Gastroesophageal sphincter (tissue), 4 donors: ENCODE results near the gene RIPOR2. TPM values are rescaled to one million over a fixed set of nuclear protein-coding genes. Genes with fewer than 3 reads are reported as not detected.
"Not testable (repeated sequence)": the region's sequence is repeated elsewhere in the genome, so short reads cannot be mapped to it uniquely, and the experiment has no call there.

Experiments used
- ATAC-seq: fragments of 150-250 bp; one replicate; pipeline ENCODE4 v1.9.1; 2016; ENCODE audit warnings: mild to moderate bottlenecking, moderate library complexity
- H3K27ac ChIP-seq, 4 donors: fragments of 200-600 bp; sonication (generic) in 3 of 4; 1 replicate in 3 of 4; 2 replicates in 1 of 4; pipeline ENCODE4 v1.5.1; 2016 to 2019
- H3K27me3 ChIP-seq: fragments of 200-600 bp; sonication (generic); one replicate; pipeline ENCODE4 v1.5.1; 2019
- H3K36me3 ChIP-seq, 2 donors: fragments of 200-600 bp; sonication (generic); one replicate each; pipeline ENCODE4 v1.5.1; 2019; ENCODE audit warnings: control low read depth in 1 of 2
- H3K4me1 ChIP-seq, 3 donors: fragments of 200-600 bp; sonication (generic); 1 replicate in 2 of 3; 2 replicates in 1 of 3; pipeline ENCODE4 v1.5.1; 2016 to 2019; ENCODE audit warnings: control low read depth in 2 of 3
- H3K4me3 ChIP-seq, 2 donors: fragments of 200-600 bp; sonication (generic); one replicate each; pipeline ENCODE4 v1.5.1; 2019; ENCODE audit warnings: mild to moderate bottlenecking in 1 of 2, moderate library complexity in 1 of 2
- H3K9me3 ChIP-seq, 3 donors: fragments of 200-600 bp; sonication (generic); one replicate each; pipeline ENCODE4 v1.5.1; 2017 to 2019; ENCODE audit warnings: control low read depth in 2 of 3
- CTCF ChIP-seq, 4 experiments: fragments of 200-600 bp in 2 of 4; fragments of 450-650 bp in 2 of 4; sonication (generic) in 1 of 4; IDR thresholded peaks; one replicate each; pipeline ENCODE4 v1.5.1; 2017 to 2019; ENCODE audit warnings: antibody characterized with exemption in 4 of 4, mild to moderate bottlenecking in 2 of 4, moderate library complexity in 2 of 4
- EP300 ChIP-seq: sonication (generic); formaldehyde crosslinking; IDR thresholded peaks from one replicate; pipeline ENCODE4 v1.6.1; 2017; ENCODE audit warnings: antibody characterized with exemption, mild to moderate bottlenecking
- POLR2A ChIP-seq, 2 donors: fragments of 450-650 bp; IDR thresholded peaks; one replicate each; pipeline ENCODE4 v1.6.1; 2017; ENCODE audit warnings: antibody characterized with exemption in 2 of 2, mild to moderate bottlenecking in 2 of 2, moderate library complexity in 1 of 2
- POLR2AphosphoS5 ChIP-seq: sonication (generic); formaldehyde crosslinking; IDR thresholded peaks from one replicate; pipeline ENCODE4 v1.6.1; 2017; ENCODE audit warnings: antibody characterized with exemption
- WGBS, 2 donors: methylation state at CpG; one replicate each; pipeline ENCODE4 v1.1.5; 2018; ENCODE audit warnings: low coverage in 1 of 2; 5-methylcytosine and 5-hydroxymethylcytosine counted together
- total RNA-seq, 4 donors: library from RNA; depleted of rRNA; stranded (reverse); fragments of >200 nt; gene quantifications; one replicate each; pipeline ENCODE4 v1.1.0, GENCODE V29; 2016

The RIPOR2 gene
- total RNA-seq, 4 donors from 2014 or later, result 1.7 to 14.9 (median 4.2) TPM

- Histone ChIP-seq H3K4me1 (no peaks in the 10 kb centered on the region), H3K9me3 (peaks cover 0 to 5% (median 0%) of the 10 kb centered on the region in 3 donors), H3K27me3 (no peaks in the 10 kb centered on the region), H3K4me3 (no peak overlapping the region), H3K36me3 (no peaks in the 10 kb centered on the region), H3K27ac (no peak overlapping the region)
- TF ChIP-seq CTCF (IDR thresholded peaks at IDR 0.05) (no peak), POLR2A (IDR thresholded peaks at IDR 0.05) (no peak), EP300 (no peak), POLR2AphosphoS5 (no peak)
- WGBS, 2 donors, result 43 to 75% methylated on average over 1 to 3 of the region's 3 CpGs
- no peak for ATAC-seq
Observed at GRCh38 chr6:24882295-24882694, 53.5 kb downstream of the RIPOR2 start.

- TF ChIP-seq CTCF (IDR thresholded peaks at IDR 0.05), result no peak
- TF ChIP-seq POLR2A (IDR thresholded peaks at IDR 0.05), result no peak
- TF ChIP-seq POLR2AphosphoS5, result no peak
- TF ChIP-seq EP300, result no peak
- Histone ChIP-seq H3K9me3 (peaks cover 0 to 11% (median 0%) of the 10 kb centered on the region in 3 donors), H3K27me3 (no peaks in the 10 kb centered on the region), H3K27ac (no peak overlapping the region), H3K4me3 (no peak overlapping the region), H3K36me3 (no peaks in the 10 kb centered on the region), H3K4me1 (no peaks in the 10 kb centered on the region)
- no peak for ATAC-seq
- WGBS, 2 donors, result 86 to 100% methylated on average over 2 to 3 of the region's 3 CpGs
Observed at GRCh38 chr6:24881376-24881775, 54.4 kb downstream of the RIPOR2 start.

- TF ChIP-seq POLR2A (IDR thresholded peaks at IDR 0.05) (no peak), CTCF (IDR thresholded peaks at IDR 0.05) (no peak), POLR2AphosphoS5 (no peak), EP300 (no peak)
- H3K4me1 ChIP-seq, result no peaks in the 10 kb centered on the region
- no peaks in the 10 kb centered on the region for H3K27me3 ChIP-seq
- no peak overlapping the region for H3K27ac ChIP-seq
- H3K36me3 ChIP-seq, result no peaks in the 10 kb centered on the region
- ATAC-seq, result no peak
- no peak overlapping the region for H3K4me3 ChIP-seq
- peaks cover 0 to 11% (median 0%) of the 10 kb centered on the region in 3 donors for H3K9me3 ChIP-seq
Observed at GRCh38 chr6:24880451-24880850, 55.3 kb downstream of the RIPOR2 start.

- TF ChIP-seq EP300 (no peak), POLR2A (IDR thresholded peaks at IDR 0.05) (no peak), CTCF (IDR thresholded peaks at IDR 0.05) (no peak), POLR2AphosphoS5 (no peak)
- no peak overlapping the region for H3K27ac ChIP-seq
- no peaks in the 10 kb centered on the region for H3K4me1 ChIP-seq
- peaks cover 0 to 11% (median 0%) of the 10 kb centered on the region in 3 donors for H3K9me3 ChIP-seq
- H3K4me3 ChIP-seq, result no peak overlapping the region
- 100% methylated on average over 3 of the region's 3 CpGs for WGBS, 2 donors
- no peak for ATAC-seq
- no peaks in the 10 kb centered on the region for H3K27me3 ChIP-seq
- no peaks in the 10 kb centered on the region for H3K36me3 ChIP-seq
Observed at GRCh38 chr6:24879351-24879750, 56.4 kb downstream of the RIPOR2 start.

DNA sequence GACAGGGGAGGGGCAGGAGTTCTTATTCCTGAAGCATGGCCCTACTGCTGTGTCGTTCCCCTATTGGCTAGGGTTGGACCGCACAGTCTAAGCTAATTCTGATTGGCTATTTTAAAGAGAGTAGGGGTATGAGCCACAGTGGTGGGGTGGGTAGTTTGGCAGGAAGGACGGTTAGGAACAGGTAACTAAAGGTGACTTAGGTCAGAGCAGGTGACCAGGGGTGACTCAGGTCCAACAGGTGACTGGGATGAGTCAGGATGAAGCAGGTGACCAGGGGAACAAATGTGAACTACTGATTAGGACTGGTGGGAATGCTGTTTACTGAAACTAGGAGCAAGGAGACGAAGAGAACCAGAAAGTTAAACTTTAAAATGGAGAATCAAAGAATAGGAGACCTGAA, 58.0 kb downstream of the RIPOR2 start:
- 86 to 94% methylated on average over 3 to 4 of the region's 4 CpGs for WGBS, 2 donors
- peaks cover 0 to 11% (median 0%) of the 10 kb centered on the region in 3 donors for H3K9me3 ChIP-seq
- H3K27me3 ChIP-seq, H3K36me3 ChIP-seq, H3K4me1 ChIP-seq, ATAC-seq, H3K4me3 ChIP-seq, H3K27ac ChIP-seq: not testable (repeated sequence)
